T-cell (primary cell): ENCODE data around the gene MMP13. TPM values are rescaled to one million over a fixed set of nuclear protein-coding genes. Genes with fewer than 3 reads are reported as not detected.

ENCODE experiments used
- ATAC-seq, 4 experiments: fragments of 200-7000 bp in 3 of 4; fragments of 150-1000 bp in 1 of 4; cut with Tn5 transposase; replicated peaks in 1 of 4; 1 replicate in 3 of 4; 2 replicates in 1 of 4; pipeline ENCODE4 v1.10.0; 2021; ENCODE audit warnings: moderate library complexity in 3 of 4, mild to moderate bottlenecking in 2 of 4, moderate number of reproducible peaks in 1 of 4
- CTCF ChIA-PET, 2 donors: fragments of 300-600 bp; sonication (Branson Sonifier 250); formaldehyde crosslinking; loops; one replicate each; lab custom pipeline; 2022; ENCODE audit warnings: antibody characterized with exemption in 2 of 2; lab: Charles Lee
- POLR2A ChIA-PET, 2 donors: fragments of 300-600 bp; sonication (Branson Sonifier 250); formaldehyde crosslinking; loops; one replicate each; lab custom pipeline; 2022; ENCODE audit warnings: antibody characterized with exemption in 2 of 2; lab: Charles Lee
- DNase-seq, 35 experiments: peaks; one replicate each; pipeline versions ENCODE4 v3.0.0 to v3.0.0-alpha.2; 2013 to 2023
- H3K27ac ChIP-seq: one replicate; pipeline ENCODE4 v1.5.1; 2013; ENCODE audit warnings: low read length
- H3K27me3 ChIP-seq, 2 experiments: replicated peaks in 1 of 2; 1 replicate in 1 of 2; 2 replicates in 1 of 2; pipeline versions ENCODE4 v1.6.1 to v1.7.0; 2013; ENCODE audit warnings: low read length in 1 of 2, mixed read lengths in 1 of 2; ENCODE audit not compliant: control insufficient read depth in 2 of 2, insufficient read depth in 2 of 2; ENCODE audit errors: extremely low read depth in 1 of 2
- H3K36me3 ChIP-seq, 2 donors: 1 replicate in 1 of 2; 2 replicates in 1 of 2; pipeline versions ENCODE4 v1.6.1 to v1.7.0; 2013; ENCODE audit warnings: low read length in 1 of 2; ENCODE audit not compliant: control insufficient read depth in 2 of 2, insufficient read depth in 1 of 2; ENCODE audit errors: extremely low read depth in 1 of 2
- H3K4me1 ChIP-seq, 2 experiments: 1 replicate in 1 of 2; 2 replicates in 1 of 2; pipeline versions ENCODE4 v1.6.1 to v1.7.0; 2013; ENCODE audit warnings: low read length in 2 of 2, mixed read lengths in 1 of 2; ENCODE audit not compliant: insufficient read depth in 2 of 2, control insufficient read depth in 1 of 2; ENCODE audit errors: extremely low read depth in 1 of 2
- H3K4me3 ChIP-seq, 2 donors: 1 replicate in 1 of 2; 2 replicates in 1 of 2; pipeline versions ENCODE4 v1.5.1 to v1.7.0; 2013; ENCODE audit warnings: mild to moderate bottlenecking in 2 of 2, low read length in 1 of 2, moderate library complexity in 1 of 2; ENCODE audit not compliant: control insufficient read depth in 1 of 2; ENCODE audit errors: extremely low read depth in 1 of 2
- H3K9me3 ChIP-seq: 2 replicates; pipeline ENCODE4 v1.7.0; 2013
- H3K27ac Mint-ChIP-seq, 2 donors: one replicate each; pipeline ENCODE4 v1.8.0; 2020 to 2021; ENCODE audit warnings: mild to moderate bottlenecking in 2 of 2, mixed read lengths in 2 of 2
- H3K27me3 Mint-ChIP-seq, 2 donors: one replicate each; pipeline ENCODE4 v1.8.0; 2021 to 2022; ENCODE audit warnings: mixed read lengths in 2 of 2
- H3K36me3 Mint-ChIP-seq: one replicate; pipeline ENCODE4 v1.8.0; 2021; ENCODE audit warnings: mixed read lengths
- H3K4me1 Mint-ChIP-seq, 3 donors: one replicate each; pipeline ENCODE4 v1.8.0; 2020 to 2022; ENCODE audit warnings: mixed read lengths in 3 of 3, mild to moderate bottlenecking in 1 of 3
- H3K4me3 Mint-ChIP-seq, 3 donors: one replicate each; pipeline ENCODE4 v1.8.0; 2020 to 2022; ENCODE audit warnings: mild to moderate bottlenecking in 3 of 3, mixed read lengths in 3 of 3, moderate library complexity in 3 of 3
- H3K9me3 Mint-ChIP-seq, 3 donors: one replicate each; pipeline ENCODE4 v1.8.0; 2020 to 2022; ENCODE audit warnings: mixed read lengths in 3 of 3
- WGBS: methylation state at CpG from one replicate; pipeline ENCODE4 v1.1.5; 2013; ENCODE audit warnings: missing lambda C conversion rate; ENCODE audit not compliant: insufficient coverage; 5-methylcytosine and 5-hydroxymethylcytosine counted together
- total RNA-seq, 35 experiments: library from RNA in 6 of 35; stranded (reverse) in 6 of 35; fragments of 120-200 nt in 1 of 35; gene quantifications; one replicate each; pipeline versions ENCODE4 v1.2.1 to v1.2.4 and lab custom pipeline; 2013 to 2026

MMP13 gene
- total RNA-seq, 5 donors from 2014 or later (not counting 1 experiment from before 2014, with no cell fraction given), result not detected

DNA sequence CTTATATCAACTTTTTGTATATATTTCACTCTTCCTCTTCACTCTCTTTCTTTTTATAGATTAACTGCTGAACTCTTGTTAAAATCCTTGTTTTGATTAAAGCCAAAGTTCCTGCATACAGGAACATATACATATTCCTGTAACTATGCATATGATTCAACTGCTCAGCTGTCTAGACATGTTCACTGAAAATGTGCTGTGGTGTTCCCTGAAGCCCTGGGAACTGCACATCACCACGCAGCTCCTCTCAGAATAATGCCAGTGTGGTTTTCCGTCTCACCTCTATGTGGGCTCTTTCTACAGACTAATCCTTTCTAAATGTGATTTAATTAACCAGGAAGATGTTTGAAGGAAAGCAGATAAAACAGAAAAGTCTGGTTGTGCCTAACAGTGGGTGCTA lies 55.2 kb downstream of the MMP13 start:
- Mint-ChIP-seq H3K27ac (no peak overlapping the region), H3K4me3 (no peak overlapping the region), H3K9me3 (peaks cover 4 to 5% (median 5%) of the 10 kb centered on the region in 3 donors), H3K27me3 (peaks cover 2 to 15% of the 10 kb centered on the region in 2 donors), H3K36me3 (no peaks in the 10 kb centered on the region), H3K4me1 (no peaks in the 10 kb centered on the region)
- no peak overlapping the region for H3K27ac ChIP-seq
- ATAC-seq, result no peak
- peaks cover 0 to 5% of the 10 kb centered on the region in 2 experiments for H3K27me3 ChIP-seq
- ChIA-PET CTCF (no interaction called here), POLR2A (interaction anchor here in 1 of 2 donors (0.7 kb wide), 1 partner anchor 73 kb away, joined by 3 read pairs; no protein-coding TSS in a partner anchor)
- no CpG with 5 or more reads among the region's 2 CpGs for WGBS
- no peak for DNase-seq
- H3K36me3 ChIP-seq, result no peaks in the 10 kb centered on the region
- H3K4me1 ChIP-seq, result no peaks in the 10 kb centered on the region
- H3K9me3 ChIP-seq, result no peaks in the 10 kb centered on the region
- no peak overlapping the region for H3K4me3 ChIP-seq

Other genes with a start within 250 kb of the MMP13 start
- gene MMP27, start 250.0 kb downstream of the MMP13 start, total RNA-seq, result not detected
- gene MMP8, start 230.8 kb downstream of the MMP13 start, total RNA-seq, result not detected
- not detected for gene MMP10, start 175.1 kb downstream of the MMP13 start, total RNA-seq
- gene MMP1, start 157.6 kb downstream of the MMP13 start, total RNA-seq, result not detected
- gene MMP3, start 112.1 kb downstream of the MMP13 start, total RNA-seq, result not detected
- not detected for gene MMP12, start 80.8 kb downstream of the MMP13 start, total RNA-seq
- gene DCUN1D5, start 136.4 kb upstream of the MMP13 start, total RNA-seq, result 10 to 100 TPM; 13.1 to 19.2 (median 15.6) TPM
- gene DYNC2H1, start 153.7 kb upstream of the MMP13 start, total RNA-seq, result 1 to 10 TPM; 2.6 to 4.4 (median 3.2) TPM